ENCODE data around the gene SND1.

The SND1 gene

GRCh38 chr7:127619681-127620405 is 32.2 kb upstream of the SND1 start:
- no peak overlapping the region for H3K4me3 ChIP-seq (ENCODE audit: low read length)
- no peak for DNase-seq (ENCODE audit: low read depth)
- TF ChIP-seq CTCF (conservative IDR thresholded peaks at IDR 0.05; ENCODE audit: low read length) = no peak

- no peak overlapping the region for H3K4me3 ChIP-seq (ENCODE audit: low read length)
- no peak for DNase-seq (ENCODE audit: low read depth)
- no peak for TF ChIP-seq CTCF (conservative IDR thresholded peaks at IDR 0.05; ENCODE audit: low read length)
Observed at GRCh38 chr7:127620406-127621233, 31.4 kb upstream of the SND1 start.

- no peak for DNase-seq (ENCODE audit: low read depth)
- no peak overlapping the region for H3K4me3 ChIP-seq (ENCODE audit: low read length)
- TF ChIP-seq CTCF (conservative IDR thresholded peaks at IDR 0.05; ENCODE audit: low read length) = no peak
Observed at GRCh38 chr7:127625331-127625730, 26.7 kb upstream of the SND1 start.

GRCh38 chr7:127628445-127628844 is 23.5 kb upstream of the SND1 start:
- no peak for TF ChIP-seq CTCF (conservative IDR thresholded peaks at IDR 0.05; ENCODE audit: low read length)
- no peak overlapping the region for H3K4me3 ChIP-seq (ENCODE audit: low read length)
- no peak for DNase-seq (ENCODE audit: low read depth)

- peak; percentile 14; the same call in 1 of the 2 replicates for TF ChIP-seq CTCF (conservative IDR thresholded peaks at IDR 0.05; ENCODE audit: low read length)
- no peak for DNase-seq (ENCODE audit: low read depth)
- H3K4me3 ChIP-seq (ENCODE audit: low read length) = no peak overlapping the region
Observed at GRCh38 chr7:127629268-127629854, 22.6 kb upstream of the SND1 start.

GRCh38 chr7:127632276-127632910 is 19.6 kb upstream of the SND1 start:
- no peak overlapping the region for H3K4me3 ChIP-seq (ENCODE audit: low read length)
- peak; percentile 97 for DNase-seq (ENCODE audit: low read depth)
- TF ChIP-seq CTCF (conservative IDR thresholded peaks at IDR 0.05; ENCODE audit: low read length) = no peak
